HEK293 (cell line): ENCODE data around the gene ANTXR1.

Source experiments
- CTCF ChIA-PET: fragments of 350-600 bp; formaldehyde crosslinking; extraction: SDS; loops from one replicate; lab custom pipeline; 2021; ENCODE audit warnings: antibody characterized with exemption; lab: Yijun Ruan, JAX
- POLR2A ChIA-PET: fragments of 300-600 bp; formaldehyde crosslinking; extraction: SDS; loops from one replicate; lab custom pipeline; 2020; ENCODE audit warnings: antibody characterized with exemption, inconsistent platforms; lab: Yijun Ruan, JAX
- H3K27ac ChIP-seq: fragments of 200-500 bp; sonication (Bioruptor generic); 2 replicates; pipeline ENCODE4 v1.5.1; 2014; ENCODE audit warnings: low read depth, low read length, control low read depth, inconsistent platforms; ENCODE audit errors: extremely low read depth
- H3K36me3 ChIP-seq, 2 experiments: fragments of 200-500 bp in 1 of 2; sonication (Bioruptor generic) in 1 of 2; 1 replicate in 1 of 2; 2 replicates in 1 of 2; pipeline ENCODE4 v1.5.1; 2014 to 2017; ENCODE audit warnings: inconsistent platforms in 2 of 2, low read length in 2 of 2; ENCODE audit not compliant: control insufficient read depth in 2 of 2, insufficient read depth in 1 of 2
- H3K4me1 ChIP-seq: fragments of 200-500 bp; sonication (Bioruptor generic); 2 replicates; pipeline ENCODE4 v1.5.1; 2014; ENCODE audit warnings: mild to moderate bottlenecking, low read length, inconsistent platforms; ENCODE audit not compliant: control insufficient read depth, insufficient read depth
- H3K4me3 ChIP-seq: 2 replicates; pipeline ENCODE4 v1.5.1; 2011; ENCODE audit warnings: low read depth, mild to moderate bottlenecking, control low read depth, low read length, moderate library complexity
- H3K9me3 ChIP-seq: fragments of 200-500 bp; sonication (Bioruptor generic); 2 replicates; pipeline ENCODE4 v1.5.1; 2014; ENCODE audit warnings: low read depth, low read length, inconsistent platforms; ENCODE audit not compliant: control insufficient read depth, insufficient read depth
- ZFP41 ChIP-seq: fragments of 450-650 bp; formaldehyde crosslinking; IDR thresholded peaks from 2 replicates; pipeline ENCODE4 v1.5.1; 2016; ENCODE audit warnings: missing biosample characterization, missing genetic modification characterization, borderline replicate concordance
- ZNF140 ChIP-seq: fragments of 450-650 bp; formaldehyde crosslinking; IDR thresholded peaks from 2 replicates; pipeline ENCODE4 v1.5.1; 2016; ENCODE audit warnings: missing biosample characterization, missing genetic modification characterization
- ZNF211 ChIP-seq: fragments of 450-650 bp; formaldehyde crosslinking; IDR thresholded peaks from 2 replicates; pipeline ENCODE4 v1.5.1; 2016; ENCODE audit warnings: low read depth, missing biosample characterization, missing genetic modification characterization
- ZNF341 ChIP-seq: fragments of 450-650 bp; formaldehyde crosslinking; IDR thresholded peaks from 2 replicates; pipeline ENCODE4; 2016; ENCODE audit warnings: low read depth, missing biosample characterization, missing genetic modification characterization
- ZNF473 ChIP-seq: fragments of 450-650 bp; formaldehyde crosslinking; IDR thresholded peaks from 2 replicates; pipeline ENCODE4 v1.5.1; 2017; ENCODE audit warnings: missing biosample characterization, missing genetic modification characterization
- ZNF664 ChIP-seq: fragments of 450-650 bp; formaldehyde crosslinking; IDR thresholded peaks from 2 replicates; pipeline ENCODE4 v1.5.1; 2016; ENCODE audit warnings: missing biosample characterization, missing genetic modification characterization
- ZNF792 ChIP-seq: fragments of 450-650 bp; formaldehyde crosslinking; IDR thresholded peaks from 2 replicates; pipeline ENCODE4 v1.5.1; 2016; ENCODE audit warnings: missing biosample characterization, missing genetic modification characterization
- TF ChIP-seq, protein P1 (sequence below): fragments of 450-650 bp; formaldehyde crosslinking; IDR thresholded peaks from 2 replicates; pipeline ENCODE4 v1.5.0; 2017; ENCODE audit warnings: missing biosample characterization, missing genetic modification characterization, borderline replicate concordance
- TF ChIP-seq, protein P2 (sequence below): fragments of 450-650 bp; formaldehyde crosslinking; IDR thresholded peaks from 2 replicates; pipeline ENCODE4 v1.5.1; 2016; ENCODE audit warnings: missing biosample characterization, missing genetic modification characterization
- TF ChIP-seq, protein P3 (sequence below): fragments of 450-650 bp; formaldehyde crosslinking; IDR thresholded peaks from 2 replicates; pipeline ENCODE4 v1.5.1; 2016; ENCODE audit warnings: missing biosample characterization, missing genetic modification characterization
- TF ChIP-seq, protein P4 (sequence below): fragments of 450-650 bp; formaldehyde crosslinking; conservative IDR thresholded peaks from 2 replicates; pipeline ENCODE4 v1.5.1; 2016; ENCODE audit warnings: low read depth, missing biosample characterization, missing genetic modification characterization
- TF ChIP-seq, protein P5 (sequence below): fragments of 450-650 bp; formaldehyde crosslinking; IDR thresholded peaks from 2 replicates; pipeline ENCODE4 v1.5.1; 2017; ENCODE audit warnings: missing biosample characterization, missing genetic modification characterization
- TF ChIP-seq, protein P6 (sequence below): fragments of 450-650 bp; formaldehyde crosslinking; IDR thresholded peaks from 2 replicates; pipeline ENCODE4 v1.5.1; 2016; ENCODE audit warnings: missing biosample characterization, missing genetic modification characterization

ANTXR1 gene

DNA sequence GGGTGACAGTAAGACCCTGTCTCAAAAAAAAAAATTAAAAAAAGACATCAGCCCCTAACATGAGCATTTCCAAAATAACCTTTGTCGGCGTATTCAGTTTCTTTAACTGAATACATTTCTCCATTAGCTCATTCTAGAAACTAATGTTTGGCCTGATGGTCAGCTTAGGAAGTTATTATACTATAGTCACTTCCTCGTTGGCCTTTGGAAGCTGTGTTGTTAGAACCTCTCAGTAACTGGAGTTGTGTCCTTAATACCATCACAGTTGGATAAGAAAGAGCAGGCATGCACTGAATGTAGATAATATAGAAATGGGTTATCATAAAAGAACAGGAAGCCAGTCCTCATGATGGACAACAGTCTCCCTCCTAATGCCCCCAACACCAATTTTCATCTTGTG lies 112.8 kb downstream of the ANTXR1 start:
- no peaks in the 10 kb centered on the region for H3K9me3 ChIP-seq
- no peak overlapping the region for H3K27ac ChIP-seq
- no peak overlapping the region for H3K4me3 ChIP-seq
- H3K36me3 ChIP-seq, result peaks cover 0 to 9% of the 10 kb centered on the region in 2 experiments; a peak in 2 of 3 replicates
- CTCF ChIA-PET, result no interaction called here
- no peak for TF ChIP-seq ZNF664
- TF ChIP-seq ZNF211 (tag by site-specific recombination), result no peak
- TF ChIP-seq, protein P1, sequence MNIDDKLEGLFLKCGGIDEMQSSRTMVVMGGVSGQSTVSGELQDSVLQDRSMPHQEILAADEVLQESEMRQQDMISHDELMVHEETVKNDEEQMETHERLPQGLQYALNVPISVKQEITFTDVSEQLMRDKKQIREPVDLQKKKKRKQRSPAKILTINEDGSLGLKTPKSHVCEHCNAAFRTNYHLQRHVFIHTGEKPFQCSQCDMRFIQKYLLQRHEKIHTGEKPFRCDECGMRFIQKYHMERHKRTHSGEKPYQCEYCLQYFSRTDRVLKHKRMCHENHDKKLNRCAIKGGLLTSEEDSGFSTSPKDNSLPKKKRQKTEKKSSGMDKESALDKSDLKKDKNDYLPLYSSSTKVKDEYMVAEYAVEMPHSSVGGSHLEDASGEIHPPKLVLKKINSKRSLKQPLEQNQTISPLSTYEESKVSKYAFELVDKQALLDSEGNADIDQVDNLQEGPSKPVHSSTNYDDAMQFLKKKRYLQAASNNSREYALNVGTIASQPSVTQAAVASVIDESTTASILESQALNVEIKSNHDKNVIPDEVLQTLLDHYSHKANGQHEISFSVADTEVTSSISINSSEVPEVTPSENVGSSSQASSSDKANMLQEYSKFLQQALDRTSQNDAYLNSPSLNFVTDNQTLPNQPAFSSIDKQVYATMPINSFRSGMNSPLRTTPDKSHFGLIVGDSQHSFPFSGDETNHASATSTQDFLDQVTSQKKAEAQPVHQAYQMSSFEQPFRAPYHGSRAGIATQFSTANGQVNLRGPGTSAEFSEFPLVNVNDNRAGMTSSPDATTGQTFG (tag by site-specific recombination), result no peak
- TF ChIP-seq, protein P2, sequence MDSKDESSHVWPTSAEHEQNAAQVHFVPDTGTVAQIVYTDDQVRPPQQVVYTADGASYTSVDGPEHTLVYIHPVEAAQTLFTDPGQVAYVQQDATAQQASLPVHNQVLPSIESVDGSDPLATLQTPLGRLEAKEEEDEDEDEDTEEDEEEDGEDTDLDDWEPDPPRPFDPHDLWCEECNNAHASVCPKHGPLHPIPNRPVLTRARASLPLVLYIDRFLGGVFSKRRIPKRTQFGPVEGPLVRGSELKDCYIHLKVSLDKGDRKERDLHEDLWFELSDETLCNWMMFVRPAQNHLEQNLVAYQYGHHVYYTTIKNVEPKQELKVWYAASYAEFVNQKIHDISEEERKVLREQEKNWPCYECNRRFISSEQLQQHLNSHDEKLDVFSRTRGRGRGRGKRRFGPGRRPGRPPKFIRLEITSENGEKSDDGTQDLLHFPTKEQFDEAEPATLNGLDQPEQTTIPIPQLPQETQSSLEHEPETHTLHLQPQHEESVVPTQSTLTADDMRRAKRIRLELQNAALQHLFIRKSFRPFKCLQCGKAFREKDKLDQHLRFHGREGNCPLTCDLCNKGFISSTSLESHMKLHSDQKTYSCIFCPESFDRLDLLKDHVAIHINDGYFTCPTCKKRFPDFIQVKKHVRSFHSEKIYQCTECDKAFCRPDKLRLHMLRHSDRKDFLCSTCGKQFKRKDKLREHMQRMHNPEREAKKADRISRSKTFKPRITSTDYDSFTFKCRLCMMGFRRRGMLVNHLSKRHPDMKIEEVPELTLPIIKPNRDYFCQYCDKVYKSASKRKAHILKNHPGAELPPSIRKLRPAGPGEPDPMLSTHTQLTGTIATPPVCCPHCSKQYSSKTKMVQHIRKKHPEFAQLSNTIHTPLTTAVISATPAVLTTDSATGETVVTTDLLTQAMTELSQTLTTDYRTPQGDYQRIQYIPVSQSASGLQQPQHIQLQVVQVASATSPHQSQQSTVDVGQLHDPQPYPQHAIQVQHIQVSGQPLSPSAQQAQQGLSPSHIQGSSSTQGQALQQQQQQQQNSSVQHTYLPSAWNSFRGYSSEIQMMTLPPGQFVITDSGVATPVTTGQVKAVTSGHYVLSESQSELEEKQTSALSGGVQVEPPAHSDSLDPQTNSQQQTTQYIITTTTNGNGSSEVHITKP (tag by site-specific recombination), result no peak
- no peak for TF ChIP-seq ZNF473
- TF ChIP-seq, protein P3, sequence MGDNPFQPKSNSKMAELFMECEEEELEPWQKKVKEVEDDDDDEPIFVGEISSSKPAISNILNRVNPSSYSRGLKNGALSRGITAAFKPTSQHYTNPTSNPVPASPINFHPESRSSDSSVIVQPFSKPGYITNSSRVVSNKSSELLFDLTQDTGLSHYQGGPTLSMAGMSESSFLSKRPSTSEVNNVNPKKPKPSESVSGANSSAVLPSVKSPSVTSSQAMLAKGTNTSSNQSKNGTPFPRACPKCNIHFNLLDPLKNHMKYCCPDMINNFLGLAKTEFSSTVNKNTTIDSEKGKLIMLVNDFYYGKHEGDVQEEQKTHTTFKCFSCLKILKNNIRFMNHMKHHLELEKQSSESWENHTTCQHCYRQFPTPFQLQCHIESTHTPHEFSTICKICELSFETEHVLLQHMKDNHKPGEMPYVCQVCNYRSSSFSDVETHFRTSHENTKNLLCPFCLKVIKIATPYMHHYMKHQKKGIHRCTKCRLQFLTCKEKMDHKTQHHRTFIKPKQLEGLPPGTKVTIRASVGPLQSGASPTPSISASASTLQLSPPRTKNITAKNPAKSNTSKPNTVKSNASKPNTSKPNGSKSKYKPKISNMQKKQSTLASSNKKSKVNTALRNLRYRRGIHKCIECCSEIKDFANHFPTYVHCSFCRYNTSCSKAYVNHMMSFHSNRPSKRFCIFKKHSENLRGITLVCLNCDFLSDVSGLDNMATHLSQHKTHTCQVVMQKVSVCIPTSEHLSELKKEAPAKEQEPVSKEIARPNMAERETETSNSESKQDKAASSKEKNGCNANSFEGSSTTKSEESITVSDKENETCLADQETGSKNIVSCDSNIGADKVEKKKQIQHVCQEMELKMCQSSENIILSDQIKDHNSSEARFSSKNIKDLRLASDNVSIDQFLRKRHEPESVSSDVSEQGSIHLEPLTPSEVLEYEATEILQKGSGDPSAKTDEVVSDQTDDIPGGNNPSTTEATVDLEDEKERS (tag by site-specific recombination), result no peak
- TF ChIP-seq, protein P4, sequence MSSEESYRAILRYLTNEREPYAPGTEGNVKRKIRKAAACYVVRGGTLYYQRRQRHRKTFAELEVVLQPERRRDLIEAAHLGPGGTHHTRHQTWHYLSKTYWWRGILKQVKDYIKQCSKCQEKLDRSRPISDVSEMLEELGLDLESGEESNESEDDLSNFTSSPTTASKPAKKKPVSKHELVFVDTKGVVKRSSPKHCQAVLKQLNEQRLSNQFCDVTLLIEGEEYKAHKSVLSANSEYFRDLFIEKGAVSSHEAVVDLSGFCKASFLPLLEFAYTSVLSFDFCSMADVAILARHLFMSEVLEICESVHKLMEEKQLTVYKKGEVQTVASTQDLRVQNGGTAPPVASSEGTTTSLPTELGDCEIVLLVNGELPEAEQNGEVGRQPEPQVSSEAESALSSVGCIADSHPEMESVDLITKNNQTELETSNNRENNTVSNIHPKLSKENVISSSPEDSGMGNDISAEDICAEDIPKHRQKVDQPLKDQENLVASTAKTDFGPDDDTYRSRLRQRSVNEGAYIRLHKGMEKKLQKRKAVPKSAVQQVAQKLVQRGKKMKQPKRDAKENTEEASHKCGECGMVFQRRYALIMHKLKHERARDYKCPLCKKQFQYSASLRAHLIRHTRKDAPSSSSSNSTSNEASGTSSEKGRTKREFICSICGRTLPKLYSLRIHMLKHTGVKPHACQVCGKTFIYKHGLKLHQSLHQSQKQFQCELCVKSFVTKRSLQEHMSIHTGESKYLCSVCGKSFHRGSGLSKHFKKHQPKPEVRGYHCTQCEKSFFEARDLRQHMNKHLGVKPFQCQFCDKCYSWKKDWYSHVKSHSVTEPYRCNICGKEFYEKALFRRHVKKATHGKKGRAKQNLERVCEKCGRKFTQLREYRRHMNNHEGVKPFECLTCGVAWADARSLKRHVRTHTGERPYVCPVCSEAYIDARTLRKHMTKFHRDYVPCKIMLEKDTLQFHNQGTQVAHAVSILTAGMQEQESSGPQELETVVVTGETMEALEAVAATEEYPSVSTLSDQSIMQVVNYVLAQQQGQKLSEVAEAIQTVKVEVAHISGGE (tag by site-specific recombination), result no peak
- H3K4me1 ChIP-seq, result no peaks in the 10 kb centered on the region
- POLR2A ChIA-PET, result no interaction called here

DNA sequence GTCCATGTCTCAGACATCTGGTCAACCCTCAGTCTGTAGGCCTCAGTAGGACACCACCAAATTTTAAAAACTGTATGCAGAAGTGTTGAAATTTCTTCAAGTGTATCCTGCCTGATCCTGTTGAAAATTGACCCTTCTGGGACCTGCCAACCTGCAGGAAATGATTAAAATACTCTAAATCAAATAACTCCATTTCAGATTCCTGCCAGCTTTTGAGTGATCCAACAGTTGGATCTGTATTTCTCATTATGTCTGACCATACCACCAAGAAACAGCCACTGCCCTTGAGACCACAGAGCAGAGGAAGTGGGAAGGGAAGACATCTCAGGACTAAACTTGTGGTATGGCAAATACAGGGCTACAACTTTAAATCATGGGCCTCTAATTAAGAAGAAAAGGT lies 113.4 kb downstream of the ANTXR1 start:
- CTCF ChIA-PET, result no interaction called here
- peaks cover 0 to 9% of the 10 kb centered on the region in 2 experiments; a peak in 2 of 3 replicates for H3K36me3 ChIP-seq
- TF ChIP-seq ZNF792 (tag by site-specific recombination) (no peak), ZNF341 (tag by site-specific recombination) (no peak), ZFP41 (no peak), ZNF140 (tag by site-specific recombination) (no peak)
- TF ChIP-seq, protein P5, sequence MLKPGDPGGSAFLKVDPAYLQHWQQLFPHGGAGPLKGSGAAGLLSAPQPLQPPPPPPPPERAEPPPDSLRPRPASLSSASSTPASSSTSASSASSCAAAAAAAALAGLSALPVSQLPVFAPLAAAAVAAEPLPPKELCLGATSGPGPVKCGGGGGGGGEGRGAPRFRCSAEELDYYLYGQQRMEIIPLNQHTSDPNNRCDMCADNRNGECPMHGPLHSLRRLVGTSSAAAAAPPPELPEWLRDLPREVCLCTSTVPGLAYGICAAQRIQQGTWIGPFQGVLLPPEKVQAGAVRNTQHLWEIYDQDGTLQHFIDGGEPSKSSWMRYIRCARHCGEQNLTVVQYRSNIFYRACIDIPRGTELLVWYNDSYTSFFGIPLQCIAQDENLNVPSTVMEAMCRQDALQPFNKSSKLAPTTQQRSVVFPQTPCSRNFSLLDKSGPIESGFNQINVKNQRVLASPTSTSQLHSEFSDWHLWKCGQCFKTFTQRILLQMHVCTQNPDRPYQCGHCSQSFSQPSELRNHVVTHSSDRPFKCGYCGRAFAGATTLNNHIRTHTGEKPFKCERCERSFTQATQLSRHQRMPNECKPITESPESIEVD (tag by site-specific recombination), result no peak
- TF ChIP-seq, protein P6, sequence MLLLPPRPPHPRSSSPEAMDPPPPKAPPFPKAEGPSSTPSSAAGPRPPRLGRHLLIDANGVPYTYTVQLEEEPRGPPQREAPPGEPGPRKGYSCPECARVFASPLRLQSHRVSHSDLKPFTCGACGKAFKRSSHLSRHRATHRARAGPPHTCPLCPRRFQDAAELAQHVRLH (tag by site-specific recombination), result no peak

More for the DNA sequence above, 113.4 kb downstream of the ANTXR1 start:
- Histone ChIP-seq H3K27ac (no peak overlapping the region), H3K4me1 (no peaks in the 10 kb centered on the region), H3K9me3 (no peaks in the 10 kb centered on the region), H3K4me3 (no peak overlapping the region)
- POLR2A ChIA-PET, result no interaction called here
